Muscle layer of duodenum (tissue), 2 donors: ENCODE measurements around the gene EMD.
"Not testable (repeated sequence)": the region's sequence is repeated elsewhere in the genome, so short reads cannot be mapped to it uniquely, and the experiment has no call there.

Experiments
- H3K27ac ChIP-seq: one replicate; pipeline ENCODE4 v1.7.0; 2013; ENCODE audit warnings: mild to moderate bottlenecking, low read length
- H3K27me3 ChIP-seq: one replicate; pipeline ENCODE4 v1.7.0; 2013; ENCODE audit warnings: low read depth, mild to moderate bottlenecking, control low read depth, low read length
- H3K36me3 ChIP-seq, 2 donors: one replicate each; pipeline ENCODE4 v1.7.0; 2013; ENCODE audit warnings: low read length in 2 of 2, control low read depth in 1 of 2, mild to moderate bottlenecking in 1 of 2; ENCODE audit not compliant: insufficient read depth in 2 of 2, control insufficient read depth in 1 of 2
- H3K4me1 ChIP-seq, 2 donors: one replicate each; pipeline ENCODE4 v1.7.0; 2013; ENCODE audit warnings: low read length in 2 of 2, mild to moderate bottlenecking in 2 of 2, control low read depth in 1 of 2, moderate library complexity in 1 of 2; ENCODE audit not compliant: insufficient read depth in 2 of 2, control insufficient read depth in 1 of 2
- H3K4me3 ChIP-seq, 2 donors: one replicate each; pipeline ENCODE4 v1.7.0; 2013; ENCODE audit warnings: low read length in 2 of 2, low read depth in 1 of 2, mild to moderate bottlenecking in 1 of 2
- H3K9me3 ChIP-seq, 2 donors: one replicate each; pipeline ENCODE4 v1.7.0; 2013; ENCODE audit warnings: low read length in 2 of 2, control low read depth in 1 of 2, mild to moderate bottlenecking in 1 of 2; ENCODE audit not compliant: control insufficient read depth in 1 of 2
- donor health status: healthy.

EMD gene

GRCh38 chrX:154384284-154384892 is 5.3 kb downstream of the EMD start:
- Histone ChIP-seq H3K36me3 (no peaks in the 10 kb centered on the region), H3K9me3 (no peaks in the 10 kb centered on the region), H3K4me1 (peaks cover 4 to 19% of the 10 kb centered on the region in 2 donors), H3K27me3 (no peaks in the 10 kb centered on the region), H3K4me3 (no peak overlapping the region), H3K27ac (no peak overlapping the region)

GRCh38 chrX:154388094-154388493 is 9.0 kb downstream of the EMD start:
- H3K36me3 ChIP-seq, H3K27me3 ChIP-seq, H3K27ac ChIP-seq, H3K4me1 ChIP-seq, H3K9me3 ChIP-seq, H3K4me3 ChIP-seq: not testable (repeated sequence)

GRCh38 chrX:154388649-154389048 is 9.6 kb downstream of the EMD start:
- H3K27ac ChIP-seq, H3K36me3 ChIP-seq, H3K27me3 ChIP-seq, H3K9me3 ChIP-seq, H3K4me1 ChIP-seq, H3K4me3 ChIP-seq: not testable (repeated sequence)

GRCh38 chrX:154389812-154390747 is 11.0 kb downstream of the EMD start:
- not testable (repeated sequence) for H3K4me3 ChIP-seq, H3K27ac ChIP-seq, H3K27me3 ChIP-seq, H3K9me3 ChIP-seq, H3K36me3 ChIP-seq, H3K4me1 ChIP-seq

GRCh38 chrX:154396363-154396762 is 17.3 kb downstream of the EMD start:
- H3K4me1 ChIP-seq: peaks cover 2 to 12% of the 10 kb centered on the region in 2 donors
- not testable (repeated sequence) for H3K4me3 ChIP-seq, H3K27ac ChIP-seq, H3K9me3 ChIP-seq, H3K27me3 ChIP-seq
- peaks cover 12 to 20% of the 10 kb centered on the region in 2 donors for H3K36me3 ChIP-seq

GRCh38 chrX:154396973-154397887 is 18.1 kb downstream of the EMD start:
- H3K27me3 ChIP-seq: no peaks in the 10 kb centered on the region
- peaks cover 2 to 12% of the 10 kb centered on the region in 2 donors for H3K4me1 ChIP-seq
- H3K9me3 ChIP-seq: no peaks in the 10 kb centered on the region
- peak overlapping the region; percentile 57 to 70 for H3K4me3 ChIP-seq
- peaks cover 12 to 21% of the 10 kb centered on the region in 2 donors for H3K36me3 ChIP-seq
- H3K27ac ChIP-seq: peak overlapping the region; percentile 96

GRCh38 chrX:154397888-154398667 is 19.0 kb downstream of the EMD start, which contains the start of gene RPL10:
RPL10 (plus strand) TSS chrX:154398377; CDS start chrX:154398520, 143 bp downstream.
- no peaks in the 10 kb centered on the region for H3K27me3 ChIP-seq
- peaks cover 12 to 21% of the 10 kb centered on the region in 2 donors for H3K36me3 ChIP-seq
- peak within 1 kb of the TSS; percentile 70 to 92 for H3K4me3 ChIP-seq
- H3K9me3 ChIP-seq: no peaks in the 10 kb centered on the region
- H3K27ac ChIP-seq: peak within 1 kb of the TSS; percentile 96
- peaks cover 2 to 12% of the 10 kb centered on the region in 2 donors for H3K4me1 ChIP-seq

GRCh38 chrX:154398668-154399526 is 19.8 kb downstream of the EMD start:
- Histone ChIP-seq H3K27ac (peak overlapping the region; percentile 96), H3K4me1 (peaks cover 2 to 12% of the 10 kb centered on the region in 2 donors), H3K36me3 (peaks cover 12 to 21% of the 10 kb centered on the region in 2 donors), H3K4me3 (peak overlapping the region; percentile 70 to 92), H3K9me3 (no peaks in the 10 kb centered on the region), H3K27me3 (no peaks in the 10 kb centered on the region)

GRCh38 chrX:154399527-154400368 is 20.7 kb downstream of the EMD start:
- Histone ChIP-seq H3K4me3 (peak overlapping the region; percentile 70 to 92), H3K9me3 (no peaks in the 10 kb centered on the region), H3K27ac (peak overlapping the region; percentile 96), H3K4me1 (peaks cover 2 to 12% of the 10 kb centered on the region in 2 donors), H3K27me3 (no peaks in the 10 kb centered on the region), H3K36me3 (peaks cover 12 to 21% of the 10 kb centered on the region in 2 donors)
